ENCODE data around the gene RNPEP. TPM values are rescaled to one million over a fixed set of nuclear protein-coding genes. Genes with fewer than 3 reads are reported as not detected.
"Not testable (repeated sequence)": the region's sequence is repeated elsewhere in the genome, so short reads cannot be mapped to it uniquely, and the experiment has no call there.

RNPEP gene
- total RNA-seq, 4 donors from 2014 or later, result 33.0 to 49.0 (median 44.0) TPM

DNA sequence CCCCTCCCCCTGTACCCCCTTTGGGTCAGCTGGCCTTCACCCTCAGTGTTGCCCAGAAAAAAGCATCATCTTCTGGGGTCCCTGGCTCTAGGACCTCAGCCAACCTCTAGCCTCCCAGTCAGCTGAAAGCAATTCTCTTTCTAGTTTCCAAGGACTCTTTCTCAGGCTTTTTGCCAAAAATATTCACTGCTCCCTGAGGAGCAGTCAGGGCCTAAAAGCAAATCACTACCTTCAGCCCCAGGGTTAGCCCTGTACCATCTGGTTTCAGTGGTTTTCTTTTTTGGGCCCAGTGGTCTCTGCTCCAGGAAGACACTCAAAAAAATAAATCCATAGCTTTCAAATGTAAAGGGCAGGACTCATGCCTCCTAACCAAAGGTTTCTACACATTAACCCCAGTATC is 33.0 kb upstream of the RNPEP start:
- DNase-seq (ENCODE audit: extremely low spot score), result no peak
- intact Hi-C loops (cut with DNase I), result no loop called here
- Histone ChIP-seq H3K4me1 (peaks cover 4 to 33% (median 17%) of the 10 kb centered on the region in 4 donors), H3K9me3 (no peaks in the 10 kb centered on the region), H3K27ac (replicated peaks in 1 of 4) (peak overlapping the region; percentile 56 to 94 (median 77)), H3K4me3 (no peak overlapping the region), H3K36me3 (no peaks in the 10 kb centered on the region), H3K27me3 (no peaks in the 10 kb centered on the region)
- no peak for TF ChIP-seq POLR2A (IDR thresholded peaks at IDR 0.05; ENCODE audit: low read depth)

DNA sequence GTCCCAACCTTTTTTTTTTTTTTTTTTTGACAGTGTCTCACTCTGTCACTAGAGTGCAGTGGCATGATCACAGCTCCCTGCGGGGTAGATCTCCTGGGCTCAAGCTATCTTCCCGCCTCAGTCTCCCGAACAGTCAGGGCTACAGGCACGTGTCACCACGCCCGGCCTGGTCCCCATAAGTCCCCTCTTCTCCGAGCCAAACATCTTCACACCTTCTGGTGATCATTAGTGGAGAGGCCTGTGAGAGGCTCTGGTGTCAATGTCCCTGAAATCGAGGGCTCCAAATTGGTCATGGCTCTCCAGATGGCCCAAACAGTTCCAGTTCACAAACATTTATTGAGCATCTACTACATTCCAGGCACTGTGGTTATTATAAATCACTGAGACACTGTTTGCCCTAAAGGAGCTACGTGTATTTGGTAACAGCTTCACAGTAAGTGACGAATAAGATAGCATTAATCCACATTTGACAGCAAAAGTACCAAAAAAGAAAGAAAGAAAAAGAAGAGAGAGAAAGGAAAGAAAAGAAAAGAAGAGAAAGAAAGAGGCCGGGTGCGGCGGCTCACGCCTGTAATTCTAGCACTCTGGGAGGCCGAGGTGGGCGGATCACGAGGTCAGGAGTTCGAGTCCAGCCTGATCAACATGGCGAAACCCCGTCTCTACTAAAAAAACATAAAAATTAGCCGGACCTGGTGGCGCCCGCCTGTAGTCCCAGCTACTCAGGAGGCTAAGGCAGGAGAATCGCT is 28.0 kb upstream of the RNPEP start:
- Histone ChIP-seq H3K27me3 (no peaks in the 10 kb centered on the region), H3K9me3 (no peaks in the 10 kb centered on the region), H3K27ac (replicated peaks in 1 of 4) (peak overlapping the region; percentile 83 to 90 (median 86)), H3K4me1 (peaks cover 9 to 25% (median 23%) of the 10 kb centered on the region in 4 donors), H3K36me3 (peaks cover 17 to 24% (median 22%) of the 10 kb centered on the region in 4 donors), H3K4me3 (peak overlapping the region; percentile 75 to 96 (median 82))
- TF ChIP-seq, protein P1, sequence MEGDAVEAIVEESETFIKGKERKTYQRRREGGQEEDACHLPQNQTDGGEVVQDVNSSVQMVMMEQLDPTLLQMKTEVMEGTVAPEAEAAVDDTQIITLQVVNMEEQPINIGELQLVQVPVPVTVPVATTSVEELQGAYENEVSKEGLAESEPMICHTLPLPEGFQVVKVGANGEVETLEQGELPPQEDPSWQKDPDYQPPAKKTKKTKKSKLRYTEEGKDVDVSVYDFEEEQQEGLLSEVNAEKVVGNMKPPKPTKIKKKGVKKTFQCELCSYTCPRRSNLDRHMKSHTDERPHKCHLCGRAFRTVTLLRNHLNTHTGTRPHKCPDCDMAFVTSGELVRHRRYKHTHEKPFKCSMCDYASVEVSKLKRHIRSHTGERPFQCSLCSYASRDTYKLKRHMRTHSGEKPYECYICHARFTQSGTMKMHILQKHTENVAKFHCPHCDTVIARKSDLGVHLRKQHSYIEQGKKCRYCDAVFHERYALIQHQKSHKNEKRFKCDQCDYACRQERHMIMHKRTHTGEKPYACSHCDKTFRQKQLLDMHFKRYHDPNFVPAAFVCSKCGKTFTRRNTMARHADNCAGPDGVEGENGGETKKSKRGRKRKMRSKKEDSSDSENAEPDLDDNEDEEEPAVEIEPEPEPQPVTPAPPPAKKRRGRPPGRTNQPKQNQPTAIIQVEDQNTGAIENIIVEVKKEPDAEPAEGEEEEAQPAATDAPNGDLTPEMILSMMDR (IDR thresholded peaks at IDR 0.05), result no peak
- TF ChIP-seq EP300 (IDR thresholded peaks at IDR 0.05) (no peak), POLR2AphosphoS5 (IDR thresholded peaks at IDR 0.05) (no peak), POLR2A (IDR thresholded peaks at IDR 0.05; ENCODE audit: low read depth) (no peak)
- DNase-seq (ENCODE audit: extremely low spot score), result no peak
- intact Hi-C loops (cut with DNase I), result no loop called here
- WGBS, result 46% methylated on average over 21 of the region's 24 CpGs

DNA sequence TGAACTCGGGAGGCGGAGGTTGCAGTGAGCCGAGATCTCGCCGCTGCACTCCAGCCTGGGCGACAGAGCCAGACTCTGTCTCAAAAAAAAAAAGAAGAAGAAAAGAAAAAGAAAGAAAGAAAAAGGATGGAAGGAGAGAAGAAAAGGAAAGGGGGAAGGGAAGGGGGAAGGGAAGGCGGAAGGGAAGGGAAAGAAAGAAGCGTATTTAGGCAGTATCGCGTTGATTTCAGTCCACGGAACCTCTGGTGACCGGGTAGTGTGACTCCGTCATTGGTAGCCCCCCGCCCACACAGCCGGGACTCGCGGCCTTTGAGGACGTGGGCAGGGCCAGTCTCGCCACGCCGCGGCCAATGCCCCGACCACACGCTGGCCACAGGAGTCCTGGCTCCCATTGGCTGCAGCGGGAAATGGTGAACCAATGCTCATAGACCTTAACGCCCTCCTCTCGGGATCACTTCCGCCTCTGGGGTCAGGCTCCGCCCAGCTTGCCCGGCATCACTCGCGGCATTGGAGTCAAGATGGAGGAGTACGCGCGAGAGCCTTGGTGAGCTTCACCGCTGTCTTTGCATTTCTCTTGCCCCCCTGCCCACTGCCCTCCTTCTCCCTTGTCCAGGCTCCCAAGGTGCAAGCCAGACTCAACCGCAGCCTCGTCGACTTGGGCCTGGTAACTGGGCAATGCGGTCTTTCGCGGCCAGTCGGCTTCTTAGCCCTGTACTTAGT is 27.3 kb upstream of the RNPEP start, which contains the start of gene TIMM17A:
Gene TIMM17A, plus strand, starts transcription at position 495 of the 720 bp plus-strand sequence. Its CDS starts 24 bp downstream, at position 519.
- TF ChIP-seq, protein P1 (IDR thresholded peaks at IDR 0.05), result peak in 1 of 3 experiments; percentile 25
- TF ChIP-seq POLR2A (IDR thresholded peaks at IDR 0.05; ENCODE audit: low read depth), result peak; percentile 88
- TF ChIP-seq POLR2AphosphoS5 (IDR thresholded peaks at IDR 0.05), result peak; percentile 96 to 97
- TF ChIP-seq EP300 (IDR thresholded peaks at IDR 0.05), result no peak
- intact Hi-C loops (cut with DNase I), result no loop called here
- DNase-seq (ENCODE audit: extremely low spot score), result peak; percentile 99
- Histone ChIP-seq H3K4me1 (peaks cover 9 to 25% (median 21%) of the 10 kb centered on the region in 4 donors), H3K27me3 (no peaks in the 10 kb centered on the region), H3K27ac (replicated peaks in 1 of 4) (peak within 1 kb of the TSS; percentile 83 to 90 (median 86)), H3K9me3 (no peaks in the 10 kb centered on the region), H3K4me3 (peak within 1 kb of the TSS; percentile 75 to 96 (median 82)), H3K36me3 (peaks cover 17 to 31% (median 28%) of the 10 kb centered on the region in 4 donors)
- under 1% methylated on average over 37 of the region's 43 CpGs for WGBS

DNA sequence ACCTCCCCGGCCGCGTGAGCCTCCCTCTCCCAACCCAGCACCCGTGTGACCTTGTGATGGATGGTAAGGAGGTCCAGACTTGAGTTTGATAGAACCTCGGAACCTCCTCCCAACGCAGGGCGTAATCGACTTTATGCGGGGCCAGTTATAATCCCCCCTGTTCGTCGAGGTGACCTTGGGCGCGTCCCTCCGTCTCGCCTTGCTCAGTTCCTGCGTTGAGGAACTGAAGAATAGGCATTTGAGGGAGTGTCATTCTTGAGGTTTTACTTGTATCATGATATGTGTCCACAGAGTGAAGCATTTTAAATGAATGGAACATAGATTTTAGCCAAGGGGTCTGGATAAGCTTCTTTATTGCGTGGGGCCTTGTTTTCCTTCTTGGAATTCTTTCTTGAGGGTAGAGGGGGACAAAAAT is 26.7 kb upstream of the RNPEP start:
- TF ChIP-seq, protein P1 (IDR thresholded peaks at IDR 0.05), result no peak
- TF ChIP-seq POLR2AphosphoS5 (IDR thresholded peaks at IDR 0.05), result no peak
- TF ChIP-seq POLR2A (IDR thresholded peaks at IDR 0.05; ENCODE audit: low read depth), result no peak
- TF ChIP-seq EP300 (IDR thresholded peaks at IDR 0.05), result no peak
- no peak for DNase-seq (ENCODE audit: extremely low spot score)
- Histone ChIP-seq H3K27ac (replicated peaks in 1 of 4) (peak overlapping the region; percentile 83 to 90 (median 86)), H3K27me3 (no peaks in the 10 kb centered on the region), H3K4me3 (peak overlapping the region; percentile 75 to 96 (median 82)), H3K4me1 (peaks cover 9 to 25% (median 21%) of the 10 kb centered on the region in 4 donors), H3K9me3 (no peaks in the 10 kb centered on the region), H3K36me3 (peaks cover 17 to 37% (median 31%) of the 10 kb centered on the region in 4 donors)
- intact Hi-C loops (cut with DNase I), result no loop called here
- WGBS, result under 1% methylated on average over 13 of the region's 17 CpGs

DNA sequence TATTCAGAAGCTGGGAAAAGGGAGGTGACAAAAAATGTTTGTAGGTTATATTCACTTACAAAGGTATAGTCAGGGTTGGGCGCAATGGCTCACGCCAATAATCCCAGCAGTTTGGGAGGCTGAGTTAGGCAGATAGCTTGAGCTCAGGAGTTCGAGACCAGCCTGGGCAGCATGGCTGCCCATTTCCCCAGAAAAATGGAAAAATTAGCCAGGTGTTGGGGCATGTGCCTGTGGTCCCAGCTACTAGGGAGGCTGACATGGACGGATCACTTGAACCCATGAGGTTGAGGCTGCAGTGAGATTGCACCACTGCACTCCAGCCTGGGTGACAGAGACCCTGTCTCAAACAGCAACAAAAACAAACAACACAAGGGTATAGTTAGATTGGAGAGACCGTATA is 24.1 kb upstream of the RNPEP start:
- intact Hi-C loops (cut with DNase I), result no loop called here
- no peak for TF ChIP-seq EP300 (IDR thresholded peaks at IDR 0.05)
- no peak for TF ChIP-seq POLR2A (IDR thresholded peaks at IDR 0.05; ENCODE audit: low read depth)
- TF ChIP-seq, protein P1 (IDR thresholded peaks at IDR 0.05), result no peak
- TF ChIP-seq POLR2AphosphoS5 (IDR thresholded peaks at IDR 0.05), result no peak
- peaks cover 31 to 63% (median 57%) of the 10 kb centered on the region in 4 donors for H3K36me3 ChIP-seq

DNA sequence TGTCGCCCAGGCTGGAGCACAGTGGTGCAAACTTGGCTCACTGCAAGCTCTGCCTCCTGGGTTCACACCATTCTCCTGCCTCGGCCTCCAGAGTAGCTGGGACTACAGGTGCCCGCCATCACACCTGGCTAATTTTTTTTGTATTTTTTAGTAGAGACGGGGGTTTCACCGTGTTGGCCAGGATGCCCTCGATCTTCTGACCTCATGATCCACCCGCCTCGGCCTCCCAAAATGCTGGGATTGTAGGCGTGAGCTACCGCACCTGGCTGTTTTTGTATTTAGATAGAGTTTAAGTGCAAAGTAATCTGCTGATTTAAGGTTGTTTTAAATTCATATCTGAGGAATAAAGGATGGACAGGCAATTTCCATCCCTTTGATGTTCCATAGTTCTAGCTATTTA is 20.1 kb upstream of the RNPEP start:
- H3K27me3 ChIP-seq; DNase-seq (ENCODE audit: extremely low spot score); H3K4me1 ChIP-seq; H3K4me3 ChIP-seq; intact Hi-C loops (cut with DNase I); H3K27ac ChIP-seq (replicated peaks in 1 of 4); H3K9me3 ChIP-seq: not testable (repeated sequence)
- 88% methylated on average over 10 of the region's 10 CpGs for WGBS
- H3K36me3 ChIP-seq, result peaks cover 60 to 98% (median 89%) of the 10 kb centered on the region in 4 donors

More for the DNA sequence above, 24.1 kb upstream of the RNPEP start:
- 88% methylated on average over 5 of the region's 5 CpGs for WGBS
- Histone ChIP-seq H3K4me1 (peaks cover 9 to 25% (median 21%) of the 10 kb centered on the region in 4 donors), H3K9me3 (no peaks in the 10 kb centered on the region), H3K27ac (replicated peaks in 1 of 4) (no peak overlapping the region), H3K4me3 (no peak overlapping the region), H3K27me3 (no peaks in the 10 kb centered on the region)
- DNase-seq (ENCODE audit: extremely low spot score), result no peak

Measured in esophagus muscularis mucosa (tissue), 4 donors.